SK-N-SH treated with all-trans-retinoic acid at 6 μM for 48 hours (cell line): ENCODE data around the gene ATP10B.

Source experiments
- ARNTL ChIP-seq: fragments of 450-650 bp; formaldehyde crosslinking; IDR thresholded peaks from 2 replicates; pipeline ENCODE4 v1.5.0; 2020; ENCODE audit warnings: low read depth, mild to moderate bottlenecking, moderate library complexity, borderline replicate concordance
- CREB5 ChIP-seq: fragments of 250-450 bp; sonication (Bioruptor Pico); IDR thresholded peaks from 2 replicates; pipeline ENCODE4 v1.5.1; 2020; ENCODE audit warnings: low read depth, mild to moderate bottlenecking, moderate library complexity
- CSRNP3 ChIP-seq: fragments of 250-450 bp; sonication (Bioruptor Pico); IDR thresholded peaks from 2 replicates; pipeline ENCODE4 v1.5.1; 2021; ENCODE audit warnings: mild to moderate bottlenecking, moderate library complexity
- GLIS3 ChIP-seq: fragments of 250-450 bp; sonication (Bioruptor Pico); IDR thresholded peaks from 2 replicates; pipeline ENCODE4 v1.5.0; 2020; ENCODE audit warnings: mild to moderate bottlenecking, moderate library complexity
- ISL1 ChIP-seq: fragments of 250-450 bp; sonication (Bioruptor Pico); IDR thresholded peaks from 2 replicates; pipeline ENCODE4 v2.1.2; 2022; ENCODE audit warnings: mild to moderate bottlenecking, moderate library complexity
- SNAI2 ChIP-seq: fragments of 250-450 bp; sonication (Bioruptor Pico); IDR thresholded peaks from 2 replicates; pipeline ENCODE4 v1.5.0; 2020; ENCODE audit warnings: mild to moderate bottlenecking, moderate library complexity
- ZFP3 ChIP-seq: fragments of 250-450 bp; sonication (Bioruptor Pico); IDR thresholded peaks from 2 replicates; pipeline ENCODE4 v1.5.0; 2020; ENCODE audit warnings: mild to moderate bottlenecking, moderate library complexity
- ZNF70 ChIP-seq: fragments of 450-650 bp; formaldehyde crosslinking; IDR thresholded peaks from 2 replicates; pipeline ENCODE4 v1.5.0; 2020; ENCODE audit warnings: mild to moderate bottlenecking, moderate library complexity
- TF ChIP-seq, protein P1 (sequence below): fragments of 250-450 bp; sonication (Bioruptor Pico); IDR thresholded peaks from 2 replicates; pipeline ENCODE4 v1.5.0; 2020; ENCODE audit warnings: mild to moderate bottlenecking, moderate library complexity

- no peak for TF ChIP-seq CREB5 (CRISPR knock-in tag)
- no peak for TF ChIP-seq CSRNP3 (CRISPR knock-in tag)
- TF ChIP-seq ZFP3 (CRISPR knock-in tag): no peak
- no peak for TF ChIP-seq ZNF70
- TF ChIP-seq, protein P1, sequence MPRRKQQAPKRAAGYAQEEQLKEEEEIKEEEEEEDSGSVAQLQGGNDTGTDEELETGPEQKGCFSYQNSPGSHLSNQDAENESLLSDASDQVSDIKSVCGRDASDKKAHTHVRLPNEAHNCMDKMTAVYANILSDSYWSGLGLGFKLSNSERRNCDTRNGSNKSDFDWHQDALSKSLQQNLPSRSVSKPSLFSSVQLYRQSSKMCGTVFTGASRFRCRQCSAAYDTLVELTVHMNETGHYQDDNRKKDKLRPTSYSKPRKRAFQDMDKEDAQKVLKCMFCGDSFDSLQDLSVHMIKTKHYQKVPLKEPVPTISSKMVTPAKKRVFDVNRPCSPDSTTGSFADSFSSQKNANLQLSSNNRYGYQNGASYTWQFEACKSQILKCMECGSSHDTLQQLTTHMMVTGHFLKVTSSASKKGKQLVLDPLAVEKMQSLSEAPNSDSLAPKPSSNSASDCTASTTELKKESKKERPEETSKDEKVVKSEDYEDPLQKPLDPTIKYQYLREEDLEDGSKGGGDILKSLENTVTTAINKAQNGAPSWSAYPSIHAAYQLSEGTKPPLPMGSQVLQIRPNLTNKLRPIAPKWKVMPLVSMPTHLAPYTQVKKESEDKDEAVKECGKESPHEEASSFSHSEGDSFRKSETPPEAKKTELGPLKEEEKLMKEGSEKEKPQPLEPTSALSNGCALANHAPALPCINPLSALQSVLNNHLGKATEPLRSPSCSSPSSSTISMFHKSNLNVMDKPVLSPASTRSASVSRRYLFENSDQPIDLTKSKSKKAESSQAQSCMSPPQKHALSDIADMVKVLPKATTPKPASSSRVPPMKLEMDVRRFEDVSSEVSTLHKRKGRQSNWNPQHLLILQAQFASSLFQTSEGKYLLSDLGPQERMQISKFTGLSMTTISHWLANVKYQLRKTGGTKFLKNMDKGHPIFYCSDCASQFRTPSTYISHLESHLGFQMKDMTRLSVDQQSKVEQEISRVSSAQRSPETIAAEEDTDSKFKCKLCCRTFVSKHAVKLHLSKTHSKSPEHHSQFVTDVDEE (CRISPR knock-in tag): no peak
- TF ChIP-seq GLIS3 (CRISPR knock-in tag): no peak
- TF ChIP-seq ARNTL (CRISPR knock-in tag): no peak
- TF ChIP-seq ISL1 (CRISPR knock-in tag): no peak
- TF ChIP-seq SNAI2 (CRISPR knock-in tag): no peak
Measured at GRCh38 chr5:160641405-160641804, 210.6 kb downstream of the ATP10B start.
